NCI-H1417 treated with DMSO at 0.1 percent for 48 hours (cell line): ENCODE data around the gene THOC6.
"Not testable (repeated sequence)": the region's sequence is repeated elsewhere in the genome, so short reads cannot be mapped to it uniquely, and the experiment has no call there.

Experiments used
- DNase-seq: peaks from one replicate; lab custom pipeline; 2025; lab: John Stamatoyannopoulos, UW

Gene THOC6

GRCh38 chr16:3054965-3055733 lies 31.3 kb downstream of the THOC6 start:
- no peak for DNase-seq

- DNase-seq, result not testable (repeated sequence)
Observed at GRCh38 chr16:3055734-3056115, 31.9 kb downstream of the THOC6 start.

DNA sequence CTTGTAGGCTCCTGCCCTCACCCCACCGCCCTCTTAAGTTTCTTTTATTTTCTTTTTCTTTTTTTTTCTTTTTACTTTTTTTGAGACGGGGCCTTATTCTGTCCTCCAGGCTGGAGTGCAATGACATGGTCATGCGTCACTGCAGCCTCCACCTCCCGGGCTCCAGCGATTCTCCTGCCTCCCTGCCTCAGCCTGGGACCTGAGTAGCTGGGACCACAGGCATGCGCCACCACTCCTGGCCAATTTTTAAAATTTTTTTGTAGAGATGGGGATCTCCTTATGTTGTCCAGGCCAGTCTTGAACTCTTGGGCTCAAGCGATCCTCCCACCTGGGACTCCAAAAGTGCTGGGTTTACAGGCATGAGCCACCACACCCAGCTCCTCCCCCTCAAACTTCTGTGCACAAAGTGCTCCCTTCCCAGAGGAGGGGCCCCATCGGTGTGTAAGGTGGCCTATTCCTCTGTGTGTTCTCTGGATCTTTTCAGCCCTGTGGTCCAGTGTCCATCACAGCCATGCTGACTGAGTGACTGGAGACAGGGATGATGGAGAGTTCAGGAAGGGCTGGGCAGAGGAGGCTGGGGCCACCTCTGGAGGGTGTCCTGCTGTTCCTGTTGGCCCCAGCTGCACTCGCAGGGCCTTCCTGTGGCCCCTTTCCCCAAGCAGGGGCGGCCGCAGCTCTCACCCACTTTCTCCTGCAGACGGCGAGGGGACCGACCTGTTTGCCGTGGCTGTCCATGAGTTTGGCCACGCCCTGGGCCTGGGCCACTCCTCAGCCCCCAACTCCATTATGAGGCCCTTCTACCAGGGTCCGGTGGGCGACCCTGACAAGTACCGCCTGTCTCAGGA lies 32.7 kb downstream of the THOC6 start:
- no peak for DNase-seq

DNA sequence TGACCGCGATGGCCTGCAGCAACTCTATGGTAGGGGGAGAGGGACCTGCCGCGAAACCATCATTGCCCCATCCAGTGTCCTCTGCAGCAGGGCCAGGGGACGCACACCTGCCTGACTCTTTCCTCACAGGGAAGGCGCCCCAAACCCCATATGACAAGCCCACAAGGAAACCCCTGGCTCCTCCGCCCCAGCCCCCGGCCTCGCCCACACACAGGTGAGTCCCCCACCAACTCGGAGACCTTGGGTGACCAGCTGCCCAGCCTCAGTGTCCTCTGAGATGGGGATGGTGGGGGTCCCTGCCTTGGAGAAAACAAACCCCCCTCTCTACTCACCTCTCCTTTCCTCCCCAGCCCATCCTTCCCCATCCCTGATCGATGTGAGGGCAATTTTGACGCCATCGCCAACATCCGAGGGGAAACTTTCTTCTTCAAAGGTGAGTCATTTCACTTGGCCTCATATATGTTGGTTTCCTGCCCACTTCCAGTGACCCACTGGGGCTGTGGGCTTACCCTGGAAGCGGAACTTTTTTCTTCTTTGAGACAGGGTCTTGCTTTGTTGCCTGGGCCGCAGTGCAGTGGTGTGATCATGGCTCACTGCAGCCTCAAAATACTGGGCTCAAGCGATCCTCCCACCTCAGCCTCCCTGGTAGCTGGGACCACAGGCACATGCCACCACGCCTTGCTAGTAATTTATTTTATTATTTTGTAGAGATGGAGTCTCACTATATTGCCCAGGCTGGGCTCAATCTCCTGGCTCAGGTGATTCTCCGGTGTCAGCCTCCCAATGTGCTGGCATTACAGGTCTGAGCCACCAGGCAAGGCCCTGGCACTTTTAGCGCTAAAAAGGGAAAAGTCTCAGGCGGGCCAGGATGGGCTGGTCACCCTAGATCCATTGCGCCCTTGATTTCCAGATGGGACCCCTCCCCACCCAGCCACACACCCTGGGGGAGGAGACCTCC lies 33.6 kb downstream of the THOC6 start:
- DNase-seq, result no peak

GRCh38 chr16:3058139-3059030 lies 34.5 kb downstream of the THOC6 start:
- no peak for DNase-seq

DNA sequence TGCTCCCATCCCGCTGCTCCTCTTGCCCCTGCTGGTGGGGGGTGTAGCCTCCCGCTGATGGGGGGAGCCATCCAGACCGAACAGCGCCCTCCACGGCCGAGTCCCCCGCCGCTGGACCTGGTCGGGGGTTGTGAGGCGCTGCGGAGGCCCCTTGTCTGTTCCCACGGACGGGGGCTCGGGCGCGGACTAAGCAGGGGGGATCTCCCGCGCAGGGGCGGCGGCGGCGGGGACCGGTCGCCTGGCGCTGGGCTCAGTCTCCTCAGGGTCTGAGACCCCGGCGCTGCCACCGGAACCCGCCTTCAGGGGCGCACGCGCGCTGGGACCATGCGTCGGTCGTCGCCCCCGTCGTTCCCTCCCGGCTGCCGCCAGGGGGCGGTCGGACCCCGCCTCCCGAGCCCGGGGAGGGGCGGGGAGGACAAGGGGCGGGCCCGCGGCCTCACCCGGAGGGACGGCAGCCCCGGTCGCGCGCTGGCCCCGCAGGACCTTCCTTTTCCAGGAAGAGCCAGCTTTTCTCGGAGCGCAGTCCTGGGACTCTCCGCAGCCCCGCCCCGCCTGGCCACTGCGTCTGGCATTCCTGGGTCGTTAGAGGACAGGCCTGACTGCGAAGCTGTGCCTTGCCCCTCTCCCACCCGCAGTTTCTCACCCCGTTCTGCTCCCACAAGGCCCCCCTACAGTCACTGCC lies 35.3 kb downstream of the THOC6 start:
- no peak for DNase-seq

DNA sequence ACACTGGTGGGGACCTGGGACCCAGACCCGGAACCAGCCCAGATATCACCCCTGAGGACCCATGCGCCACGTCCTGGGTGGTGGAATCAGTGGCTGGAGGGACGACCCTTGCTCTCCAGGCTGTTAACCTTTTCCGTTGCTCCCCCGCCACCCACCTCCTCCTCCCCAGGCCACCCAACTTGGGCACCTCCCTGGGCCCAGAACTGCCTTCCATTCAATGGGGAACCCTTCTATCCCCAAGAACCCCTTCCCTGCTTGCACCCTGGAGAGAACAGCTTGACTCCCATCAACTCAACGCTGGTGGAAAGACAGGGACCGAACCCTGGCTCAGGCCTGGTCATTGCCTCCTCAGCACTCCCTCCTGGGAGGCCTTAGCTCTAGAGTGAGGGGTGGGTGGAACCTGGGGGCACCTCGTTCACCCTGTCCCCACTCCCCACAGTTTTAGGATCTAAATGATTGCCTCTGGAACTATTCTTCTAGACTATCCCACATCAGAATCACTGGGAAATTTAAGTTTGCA lies 35.9 kb downstream of the THOC6 start:
- no peak for DNase-seq

DNA sequence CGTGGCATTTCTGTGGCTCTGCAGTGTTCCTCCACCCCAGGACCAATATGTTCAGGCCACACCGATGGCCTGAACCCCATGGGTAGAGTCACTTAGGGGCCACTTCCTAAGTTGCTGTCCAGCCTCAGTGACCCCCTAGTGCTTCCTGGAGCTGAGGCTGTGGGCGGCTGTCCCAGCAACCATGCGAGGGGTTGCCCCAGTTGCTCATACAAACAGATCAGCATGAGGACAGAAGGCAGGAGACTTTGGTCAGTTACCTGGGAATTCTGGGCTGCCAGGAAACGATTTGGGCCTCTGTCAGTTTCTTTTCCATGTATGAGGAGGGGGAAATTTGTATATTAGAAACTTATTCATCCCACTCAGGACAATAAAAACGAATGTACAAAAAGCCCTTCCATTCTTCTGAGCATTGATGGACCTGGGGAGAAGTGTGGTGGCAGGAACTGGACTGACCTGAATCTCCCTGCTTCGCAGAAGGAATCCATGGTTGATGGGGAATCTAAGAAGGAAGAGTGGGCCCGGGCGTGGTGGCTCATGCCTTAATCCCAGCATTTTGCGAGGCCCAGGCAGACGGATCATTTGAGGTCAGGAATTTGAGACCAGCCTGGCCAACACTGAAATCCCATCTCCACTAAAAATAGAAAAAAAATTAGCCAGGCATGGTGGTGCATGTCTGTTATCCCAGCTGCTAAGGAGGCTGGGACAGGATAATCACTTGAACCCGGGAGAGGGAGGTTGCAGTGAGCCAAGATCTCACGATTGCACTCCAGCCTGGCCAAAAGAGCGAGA lies 36.7 kb downstream of the THOC6 start:
- DNase-seq, result no peak

- no peak for DNase-seq
Observed at GRCh38 chr16:3062553-3062952, 38.7 kb downstream of the THOC6 start.

DNA sequence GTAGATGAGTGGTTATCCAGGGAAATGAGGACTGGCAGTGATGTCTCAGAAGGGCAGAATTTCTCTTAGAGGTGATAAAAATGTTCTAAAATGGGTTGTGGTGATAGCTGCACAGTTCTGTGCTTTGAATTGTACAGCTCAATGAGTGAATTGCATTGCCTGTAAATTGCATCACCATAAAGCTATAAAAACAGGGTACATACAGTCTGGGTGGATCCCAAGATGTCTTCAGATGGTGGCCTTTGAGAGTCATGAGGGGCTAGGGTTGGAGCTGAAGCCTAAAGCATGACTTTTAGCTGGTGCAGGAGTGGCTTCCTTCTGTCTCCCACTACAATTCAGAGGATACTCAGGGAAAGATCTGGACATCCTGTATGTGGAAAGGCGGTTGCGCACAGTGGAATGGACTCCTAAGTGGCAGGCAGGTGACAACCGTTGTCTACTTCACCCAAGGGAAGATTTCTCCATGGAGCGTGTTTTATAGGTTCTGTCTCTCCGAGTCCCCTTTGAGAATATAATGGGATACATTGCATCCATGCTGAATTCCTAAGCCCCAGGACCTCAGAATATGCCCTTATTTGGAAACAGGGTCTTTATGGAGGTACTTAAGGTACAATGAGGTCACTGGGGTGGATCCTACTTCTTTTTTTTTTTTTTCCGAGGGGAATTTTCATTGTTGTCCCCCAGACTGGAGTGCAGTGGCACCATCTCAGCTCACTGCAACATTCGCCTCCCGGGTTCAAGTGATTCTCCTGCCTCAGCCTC lies 40.0 kb downstream of the THOC6 start:
- no peak for DNase-seq

GRCh38 chr16:3065069-3065741 lies 41.4 kb downstream of the THOC6 start, which contains the start of gene IL32:
Gene IL32 (plus strand): TSS chr16:3065640. CDS start chr16:3065812, 172 bp downstream.
- DNase-seq, result no peak

DNA sequence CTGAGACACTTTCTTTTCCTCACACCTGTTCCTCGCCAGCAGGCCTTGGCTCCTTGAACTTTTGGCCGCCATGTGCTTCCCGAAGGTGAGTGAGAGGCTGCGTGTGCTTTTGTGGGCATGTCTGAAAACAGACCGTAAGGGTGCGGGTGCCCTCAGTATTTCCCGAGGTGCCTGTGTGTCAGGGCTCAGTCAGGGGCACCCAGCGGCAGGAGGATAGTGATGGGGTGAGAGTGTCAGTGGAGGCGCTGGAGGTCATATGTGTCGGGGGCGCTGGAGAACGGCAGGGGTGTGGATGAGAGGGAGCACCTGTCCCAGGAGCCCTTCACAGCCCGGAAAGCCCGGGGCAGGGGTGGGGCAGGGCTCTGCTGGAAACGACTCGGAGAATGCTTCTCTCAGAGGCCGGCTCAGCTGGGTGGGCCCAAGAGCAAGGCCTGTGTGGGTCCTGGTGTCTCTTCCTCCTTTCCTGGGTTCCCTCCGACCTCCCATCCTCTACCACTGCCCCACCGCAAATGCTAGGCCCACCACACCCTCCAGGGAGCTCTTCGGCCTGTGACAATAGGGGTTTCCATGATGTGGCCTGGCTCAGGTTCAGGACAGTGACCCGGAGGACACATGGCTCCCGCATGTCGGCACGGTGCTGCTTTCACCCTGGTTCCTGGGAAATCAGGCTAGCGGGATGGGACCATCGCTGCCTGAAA lies 42.1 kb downstream of the THOC6 start:
- DNase-seq, result no peak

- DNase-seq, result no peak
Observed at GRCh38 chr16:3066440-3066748, 42.6 kb downstream of the THOC6 start.

- no peak for DNase-seq
Observed at GRCh38 chr16:3068487-3068886, 44.7 kb downstream of the THOC6 start.

DNA sequence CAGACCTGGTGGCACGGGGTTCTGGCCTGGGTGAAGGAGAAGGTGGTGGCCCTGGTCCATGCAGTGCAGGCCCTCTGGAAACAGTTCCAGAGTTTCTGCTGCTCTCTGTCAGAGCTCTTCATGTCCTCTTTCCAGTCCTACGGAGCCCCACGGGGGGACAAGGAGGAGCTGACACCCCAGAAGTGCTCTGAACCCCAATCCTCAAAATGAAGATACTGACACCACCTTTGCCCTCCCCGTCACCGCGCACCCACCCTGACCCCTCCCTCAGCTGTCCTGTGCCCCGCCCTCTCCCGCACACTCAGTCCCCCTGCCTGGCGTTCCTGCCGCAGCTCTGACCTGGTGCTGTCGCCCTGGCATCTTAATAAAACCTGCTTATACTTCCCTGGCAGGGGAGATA lies 45.3 kb downstream of the THOC6 start:
- not testable (repeated sequence) for DNase-seq

DNA sequence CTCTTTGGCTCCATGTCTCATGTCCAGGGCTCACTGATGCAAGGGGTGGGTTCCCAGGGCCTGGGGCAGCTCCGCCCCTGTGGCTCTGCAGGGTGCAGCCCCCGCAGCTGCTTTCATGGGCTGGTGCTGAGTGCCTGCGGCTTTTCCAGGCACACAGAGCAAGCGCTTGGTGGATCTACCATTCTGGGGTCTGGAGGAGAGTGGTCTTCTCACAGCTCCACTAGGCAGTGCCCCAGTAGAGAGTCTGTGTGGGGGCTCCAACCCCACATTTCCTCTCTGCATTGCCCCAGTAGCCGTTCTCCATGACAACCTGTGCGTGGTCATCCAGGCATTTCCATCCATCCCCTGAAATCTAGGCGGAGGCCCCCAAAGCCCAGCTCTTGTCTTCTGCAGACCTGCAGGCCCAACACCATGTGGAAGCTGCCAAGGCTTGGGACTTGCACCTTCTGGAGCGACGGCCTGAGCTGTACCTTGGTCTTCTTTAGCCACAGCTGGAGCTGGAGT lies 46.8 kb downstream of the THOC6 start:
- no peak for DNase-seq

- no peak for DNase-seq
Observed at GRCh38 chr16:3071655-3072054, 47.8 kb downstream of the THOC6 start.
